ENCODE data around the gene DDX42. TPM values are rescaled to one million over a fixed set of nuclear protein-coding genes. Genes with fewer than 3 reads are reported as not detected.

DDX42 gene, protein sequence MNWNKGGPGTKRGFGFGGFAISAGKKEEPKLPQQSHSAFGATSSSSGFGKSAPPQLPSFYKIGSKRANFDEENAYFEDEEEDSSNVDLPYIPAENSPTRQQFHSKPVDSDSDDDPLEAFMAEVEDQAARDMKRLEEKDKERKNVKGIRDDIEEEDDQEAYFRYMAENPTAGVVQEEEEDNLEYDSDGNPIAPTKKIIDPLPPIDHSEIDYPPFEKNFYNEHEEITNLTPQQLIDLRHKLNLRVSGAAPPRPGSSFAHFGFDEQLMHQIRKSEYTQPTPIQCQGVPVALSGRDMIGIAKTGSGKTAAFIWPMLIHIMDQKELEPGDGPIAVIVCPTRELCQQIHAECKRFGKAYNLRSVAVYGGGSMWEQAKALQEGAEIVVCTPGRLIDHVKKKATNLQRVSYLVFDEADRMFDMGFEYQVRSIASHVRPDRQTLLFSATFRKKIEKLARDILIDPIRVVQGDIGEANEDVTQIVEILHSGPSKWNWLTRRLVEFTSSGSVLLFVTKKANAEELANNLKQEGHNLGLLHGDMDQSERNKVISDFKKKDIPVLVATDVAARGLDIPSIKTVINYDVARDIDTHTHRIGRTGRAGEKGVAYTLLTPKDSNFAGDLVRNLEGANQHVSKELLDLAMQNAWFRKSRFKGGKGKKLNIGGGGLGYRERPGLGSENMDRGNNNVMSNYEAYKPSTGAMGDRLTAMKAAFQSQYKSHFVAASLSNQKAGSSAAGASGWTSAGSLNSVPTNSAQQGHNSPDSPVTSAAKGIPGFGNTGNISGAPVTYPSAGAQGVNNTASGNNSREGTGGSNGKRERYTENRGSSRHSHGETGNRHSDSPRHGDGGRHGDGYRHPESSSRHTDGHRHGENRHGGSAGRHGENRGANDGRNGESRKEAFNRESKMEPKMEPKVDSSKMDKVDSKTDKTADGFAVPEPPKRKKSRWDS
- total RNA-seq = 10 to 100 TPM; 86.5 to 93.6 TPM
- long read RNA-seq, transcript DDX42-214 (1 exons, 2,244 nt) = major isoform, 10 of 49 reads
- long read RNA-seq, transcript DDX42-202 (18 exons, 3,939 nt) = minor isoform, 8 of 49 reads
- long read RNA-seq, partial matches to known transcripts = 26 of 49 reads
- long read RNA-seq, other reads (novel, unspliced or antisense) = 2 of 49 reads

DNA sequence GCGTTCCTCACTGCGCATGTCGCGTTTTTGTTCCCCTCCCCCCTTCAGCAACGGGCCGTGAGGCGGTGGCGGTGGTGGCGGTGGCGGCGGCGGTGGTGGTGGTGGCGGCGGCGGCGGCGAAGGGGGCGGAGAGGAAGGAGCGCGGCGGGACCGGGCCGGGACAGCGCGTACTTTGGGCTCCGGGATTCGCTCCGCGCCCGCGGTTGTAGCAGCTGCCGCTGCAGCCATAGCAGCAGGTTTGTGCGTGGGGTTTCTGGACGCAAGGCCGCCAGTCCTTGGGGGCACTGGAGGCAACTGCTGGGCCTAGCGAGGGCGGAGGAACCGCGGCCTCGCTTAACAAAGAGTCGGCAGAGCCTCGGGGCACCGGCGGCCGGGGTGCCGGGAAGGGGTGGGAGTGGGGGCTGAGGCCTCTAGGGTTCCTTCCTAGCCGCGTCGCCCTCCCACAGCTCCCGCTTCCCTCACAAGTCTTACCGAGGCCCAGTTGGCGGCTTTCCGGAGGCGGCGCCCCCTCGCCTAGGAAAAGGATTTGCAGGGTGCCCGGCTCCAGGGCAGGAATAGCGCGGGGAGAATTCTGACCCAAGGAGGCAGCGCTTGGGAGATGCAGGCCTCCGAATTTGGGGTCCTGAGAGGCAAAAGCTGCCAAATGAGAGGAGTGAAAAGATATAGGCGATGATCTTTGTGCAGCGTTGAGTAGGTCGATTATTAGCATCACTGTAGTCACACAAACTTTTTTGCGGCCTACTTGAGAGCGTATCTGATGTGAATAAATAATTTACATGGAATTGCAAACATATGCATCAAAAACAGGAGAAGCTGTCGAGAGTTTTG, at the start of gene DDX42:
Gene DDX42 (plus strand): TSS at position 30 of the 828 bp plus-strand sequence. CDS start 12,880 bp downstream, outside the sequence.
- DNase-seq (peak; percentile 50 to 93), ATAC-seq (peak; percentile 28)
- intact Hi-C loops (cut with DNase I, micrococcal nuclease) = no loop called here

- intact Hi-C loops (cut with DNase I, micrococcal nuclease) = no loop called here
- ATAC-seq = no peak
- no peak for DNase-seq
These were observed 38.3 kb upstream of the DDX42 start for GRCh38 chr17:63735691-63736090.

DNA sequence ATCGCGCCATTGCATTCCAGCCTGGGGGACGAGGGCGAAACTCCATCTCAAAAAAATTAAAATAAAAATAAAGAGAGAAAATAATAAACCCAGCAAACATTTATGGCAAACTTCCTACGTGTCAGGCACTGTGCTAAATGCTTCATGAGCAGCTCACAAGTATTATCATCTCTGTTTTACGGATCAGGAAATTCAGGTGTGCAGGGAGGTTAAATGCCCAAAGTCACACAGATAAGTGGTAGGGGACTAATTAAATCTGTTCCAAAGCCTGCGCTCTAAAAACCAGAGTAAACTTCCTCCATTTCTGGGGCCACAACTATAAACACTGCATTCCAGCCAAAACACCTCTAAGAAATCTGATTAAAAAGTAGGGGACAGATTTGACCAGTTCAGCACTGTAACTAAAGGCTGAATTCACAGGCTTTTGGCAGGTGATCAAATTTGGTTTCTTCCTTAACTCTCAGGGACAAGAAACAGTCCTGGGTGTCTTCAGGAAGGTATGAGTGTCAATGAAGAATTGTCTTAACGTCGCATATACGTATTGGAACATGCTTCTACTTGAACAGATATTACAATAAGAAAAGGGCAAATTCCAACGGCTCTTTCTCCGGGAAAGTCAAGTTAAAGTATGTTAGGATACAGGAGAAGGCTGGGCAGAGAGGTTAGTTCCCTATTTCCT, 33.4 kb upstream of the DDX42 start:
- intact Hi-C loops (cut with DNase I, micrococcal nuclease) = no loop called here
- DNase-seq = no peak
- ATAC-seq = no peak

DNA sequence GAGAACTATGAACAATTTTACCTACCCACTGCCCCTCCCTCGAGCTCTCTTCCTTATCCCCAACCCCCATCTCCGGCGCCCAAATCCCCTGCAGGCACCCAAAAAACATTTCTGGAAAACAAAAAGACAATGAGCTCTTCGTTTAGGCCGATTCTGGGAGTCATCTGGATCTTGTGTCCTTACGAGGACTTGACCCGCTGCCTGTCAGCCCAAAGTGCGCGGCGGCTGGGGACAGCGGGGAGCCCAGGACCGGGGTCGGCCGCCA, 32.9 kb upstream of the DDX42 start:
- intact Hi-C loops (cut with DNase I, micrococcal nuclease) = no loop called here
- DNase-seq (no peak), ATAC-seq (peak; percentile 33)

- DNase-seq = peak; percentile 99 to 100
- intact Hi-C loops (cut with DNase I, micrococcal nuclease) = no loop called here
- ATAC-seq = peak; percentile 89
These were observed 32.4 kb upstream of the DDX42 start, which contains the start of gene STRADA for GRCh38 chr17:63741408-63742173. Gene STRADA (minus strand): TSS chr17:63741799. CDS start chr17:63728369, 13,430 bp downstream.

DNA sequence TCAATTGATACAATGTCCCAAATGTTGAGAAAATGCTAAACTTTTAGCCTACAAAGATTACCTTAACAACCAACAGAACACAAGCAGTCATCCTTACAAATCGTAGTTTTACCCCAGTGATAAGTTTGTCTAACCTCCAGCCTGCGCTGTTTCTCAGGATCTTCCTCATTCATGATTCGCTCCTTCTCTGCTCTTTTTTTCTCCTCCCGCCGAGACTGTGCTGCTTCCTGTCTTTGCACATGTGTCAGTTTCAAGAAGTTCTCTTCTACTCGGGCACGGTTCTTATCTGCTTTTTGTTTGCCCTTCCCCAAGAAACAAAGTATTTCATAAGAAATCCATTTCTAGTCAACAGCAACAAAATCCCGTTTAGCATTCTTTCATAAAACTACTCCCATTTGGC, 22.2 kb upstream of the DDX42 start:
- intact Hi-C loops (cut with DNase I, micrococcal nuclease) = no loop called here
- ATAC-seq (no peak), DNase-seq (no peak)

DNA sequence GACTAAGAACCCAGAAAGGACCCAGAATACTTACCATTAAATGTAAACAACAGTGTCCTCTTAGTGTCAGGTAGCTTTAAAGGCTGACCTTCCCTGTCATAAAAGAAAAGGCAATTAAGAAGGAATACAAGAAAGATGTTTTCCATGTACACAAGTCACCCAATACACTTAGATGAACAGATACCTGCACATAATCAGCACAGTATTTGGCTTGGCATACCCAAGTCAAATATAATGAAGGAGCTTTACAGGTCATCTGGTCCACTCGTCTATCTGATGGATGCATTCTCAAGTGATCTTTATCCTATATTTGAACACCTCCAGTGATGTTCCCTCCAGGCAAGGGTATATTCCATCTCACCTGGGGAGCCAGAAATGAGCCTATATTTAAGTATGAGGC, 21.3 kb upstream of the DDX42 start:
- intact Hi-C loops (cut with DNase I, micrococcal nuclease) = no loop called here
- no peak for ATAC-seq
- DNase-seq = no peak

GRCh38 chr17:63753215-63753614, 20.8 kb upstream of the DDX42 start:
- ATAC-seq = no peak

DNA sequence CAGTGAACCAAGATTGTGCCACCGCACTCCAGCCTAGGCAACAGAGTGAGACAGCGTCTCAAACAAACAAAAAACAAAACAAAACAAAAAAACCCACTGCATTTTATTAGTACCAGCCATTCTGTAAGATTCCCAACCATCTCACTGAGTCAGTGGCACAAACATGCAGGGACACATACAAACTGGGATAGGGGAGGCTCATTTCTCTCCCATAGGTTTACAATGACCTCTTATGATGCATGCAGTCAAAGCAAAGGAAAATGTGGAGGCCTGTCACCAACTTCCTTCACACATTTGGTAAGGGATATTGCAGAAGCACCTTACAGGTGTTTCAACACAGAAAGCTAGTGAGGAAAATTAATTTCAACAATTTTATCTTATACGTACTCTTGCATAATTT, 19.9 kb upstream of the DDX42 start:
- DNase-seq (no peak), ATAC-seq (no peak)
- intact Hi-C loops (cut with DNase I, micrococcal nuclease) = no loop called here

More at GRCh38 chr17:63753215-63753614, 20.8 kb upstream of the DDX42 start:
- intact Hi-C loops (cut with DNase I, micrococcal nuclease) = no loop called here
- DNase-seq = no peak

DNA sequence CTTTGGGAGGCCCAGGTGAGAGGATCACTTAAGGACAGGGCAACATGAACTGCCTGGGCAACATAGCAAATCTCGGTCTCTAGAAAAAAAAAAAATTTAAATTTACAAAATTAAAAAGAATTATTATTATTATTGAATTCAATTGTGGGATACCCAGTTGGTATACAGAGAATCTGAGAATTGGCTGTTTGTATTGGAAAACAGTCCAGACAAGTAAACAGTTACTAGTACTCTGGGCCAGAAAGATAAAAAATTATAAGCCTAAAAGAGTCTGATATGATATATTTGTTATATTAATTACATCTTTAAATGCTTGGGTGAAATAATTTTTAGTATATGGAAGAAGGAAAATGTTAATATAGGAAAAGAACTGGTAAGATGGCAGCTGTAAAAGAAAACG, 15.5 kb upstream of the DDX42 start:
- intact Hi-C loops (cut with DNase I, micrococcal nuclease) = no loop called here
- DNase-seq = no peak
- ATAC-seq = no peak

GRCh38 chr17:63760771-63761539, 13.0 kb upstream of the DDX42 start:
- intact Hi-C loops (cut with DNase I, micrococcal nuclease) = no loop called here
- DNase-seq (no peak), ATAC-seq (no peak)

GRCh38 chr17:63762161-63763078, 11.6 kb upstream of the DDX42 start:
- intact Hi-C loops (cut with DNase I, micrococcal nuclease) = no loop called here
- DNase-seq (no peak), ATAC-seq (peak; percentile 93)

DNA sequence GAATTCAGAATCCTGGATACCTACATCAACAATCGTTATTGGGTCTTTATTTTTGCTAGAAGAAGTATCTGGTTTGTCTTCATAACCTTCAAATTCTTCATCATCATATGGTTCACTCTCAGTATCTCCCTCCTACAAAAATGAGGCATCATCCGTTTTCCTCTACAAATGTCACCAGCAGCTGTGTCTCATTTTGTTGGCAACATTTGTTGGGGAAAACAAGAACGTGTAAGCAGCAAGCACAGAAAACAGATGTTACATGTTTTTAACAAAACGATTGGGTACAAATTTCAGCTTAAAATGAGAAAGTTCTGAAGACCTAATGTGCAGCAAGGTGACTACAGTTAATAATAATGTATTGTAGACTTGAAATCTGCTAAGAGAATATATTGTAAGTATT, 9.3 kb upstream of the DDX42 start:
- intact Hi-C loops (cut with DNase I, micrococcal nuclease) = no loop called here
- no peak for ATAC-seq
- DNase-seq = no peak

DNA sequence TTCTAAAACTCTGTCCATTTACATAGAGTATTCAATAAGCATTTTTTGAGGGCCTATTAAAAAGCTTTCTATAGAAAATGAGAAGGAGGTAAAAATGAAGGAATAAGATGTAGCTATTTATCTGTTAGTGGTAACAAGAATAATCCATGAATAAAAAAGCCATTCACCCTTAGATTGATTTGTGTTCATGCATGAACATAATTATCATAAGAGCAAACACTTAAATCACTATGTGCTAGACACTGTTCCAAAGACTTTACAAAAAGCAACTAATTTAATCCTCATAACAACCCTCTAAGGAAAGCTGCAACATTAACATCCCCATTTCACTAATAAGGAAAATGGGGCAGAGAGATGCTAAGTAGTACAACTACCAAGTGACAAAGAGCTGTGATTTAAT, 7.2 kb upstream of the DDX42 start:
- ATAC-seq (no peak), DNase-seq (no peak)
- intact Hi-C loops (cut with DNase I, micrococcal nuclease) = no loop called here

- no peak for ATAC-seq
- intact Hi-C loops (cut with DNase I, micrococcal nuclease) = no loop called here
- no peak for DNase-seq
These were observed 5.5 kb upstream of the DDX42 start for GRCh38 chr17:63768433-63768832.

- ATAC-seq (no peak), DNase-seq (no peak)
- intact Hi-C loops (cut with DNase I, micrococcal nuclease) = no loop called here
These were observed 1.1 kb upstream of the DDX42 start for GRCh38 chr17:63772801-63773271.

Data from left colon (tissue), 2 donors.